ENCODE results near the gene FBXL12.

DNA sequence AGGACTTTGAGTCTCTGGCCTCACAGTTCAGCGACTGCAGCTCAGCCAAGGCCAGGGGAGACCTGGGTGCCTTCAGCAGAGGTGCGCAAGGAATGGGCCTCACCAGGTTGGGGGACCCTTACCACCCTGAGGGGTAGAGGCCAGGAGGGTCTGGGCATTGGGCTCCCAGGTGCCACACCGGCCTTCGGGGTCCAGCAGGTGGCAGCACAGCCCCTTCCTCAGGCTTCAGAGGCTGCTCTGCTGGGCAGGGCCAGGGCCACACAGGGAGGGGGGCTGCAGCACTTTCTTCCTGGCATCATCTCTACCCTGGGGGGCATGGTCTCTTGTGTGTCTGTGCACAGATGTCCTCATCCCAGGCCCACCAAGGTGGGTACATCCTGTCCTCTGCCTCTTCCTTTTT, 29.2 kb upstream of the FBXL12 start:
- TF ChIP-seq POLR2A (IDR thresholded peaks at IDR 0.05) (no peak), CTCF (IDR thresholded peaks at IDR 0.05) (peak in 3 of 6 experiments; percentile 10 to 28 (median 11))

Measured in thyroid gland (tissue), 4 donors.